Measurements from ENCODE around the gene ZBED1.
"Not testable (repeated sequence)": the region's sequence is repeated elsewhere in the genome, so short reads cannot be mapped to it uniquely, and the experiment has no call there.

DNA sequence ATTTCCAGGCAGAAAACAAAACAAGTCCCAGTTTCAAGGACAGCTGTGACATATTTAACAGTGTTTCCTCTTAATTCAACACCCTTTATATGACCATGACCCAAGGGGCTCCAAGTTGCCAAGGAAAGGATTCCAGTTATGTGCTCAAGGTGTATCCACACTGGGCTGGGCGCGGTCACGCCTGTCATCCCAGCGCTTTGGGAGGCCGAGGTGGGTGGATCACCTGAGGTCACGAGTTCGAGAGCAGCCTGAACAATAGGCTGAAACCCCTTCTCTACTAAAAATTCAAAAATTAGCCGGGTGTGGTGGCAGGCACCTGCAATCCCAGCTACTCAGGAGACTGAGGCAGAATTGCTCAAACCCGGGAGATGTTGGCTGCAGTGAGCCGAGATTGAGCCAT lies 29.6 kb downstream of the ZBED1 start:
- TF ChIP-seq, protein P1, sequence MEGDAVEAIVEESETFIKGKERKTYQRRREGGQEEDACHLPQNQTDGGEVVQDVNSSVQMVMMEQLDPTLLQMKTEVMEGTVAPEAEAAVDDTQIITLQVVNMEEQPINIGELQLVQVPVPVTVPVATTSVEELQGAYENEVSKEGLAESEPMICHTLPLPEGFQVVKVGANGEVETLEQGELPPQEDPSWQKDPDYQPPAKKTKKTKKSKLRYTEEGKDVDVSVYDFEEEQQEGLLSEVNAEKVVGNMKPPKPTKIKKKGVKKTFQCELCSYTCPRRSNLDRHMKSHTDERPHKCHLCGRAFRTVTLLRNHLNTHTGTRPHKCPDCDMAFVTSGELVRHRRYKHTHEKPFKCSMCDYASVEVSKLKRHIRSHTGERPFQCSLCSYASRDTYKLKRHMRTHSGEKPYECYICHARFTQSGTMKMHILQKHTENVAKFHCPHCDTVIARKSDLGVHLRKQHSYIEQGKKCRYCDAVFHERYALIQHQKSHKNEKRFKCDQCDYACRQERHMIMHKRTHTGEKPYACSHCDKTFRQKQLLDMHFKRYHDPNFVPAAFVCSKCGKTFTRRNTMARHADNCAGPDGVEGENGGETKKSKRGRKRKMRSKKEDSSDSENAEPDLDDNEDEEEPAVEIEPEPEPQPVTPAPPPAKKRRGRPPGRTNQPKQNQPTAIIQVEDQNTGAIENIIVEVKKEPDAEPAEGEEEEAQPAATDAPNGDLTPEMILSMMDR (IDR thresholded peaks at IDR 0.05; ENCODE audit: poor library complexity, severe bottlenecking), result not testable (repeated sequence)
- TF ChIP-seq, protein P2, sequence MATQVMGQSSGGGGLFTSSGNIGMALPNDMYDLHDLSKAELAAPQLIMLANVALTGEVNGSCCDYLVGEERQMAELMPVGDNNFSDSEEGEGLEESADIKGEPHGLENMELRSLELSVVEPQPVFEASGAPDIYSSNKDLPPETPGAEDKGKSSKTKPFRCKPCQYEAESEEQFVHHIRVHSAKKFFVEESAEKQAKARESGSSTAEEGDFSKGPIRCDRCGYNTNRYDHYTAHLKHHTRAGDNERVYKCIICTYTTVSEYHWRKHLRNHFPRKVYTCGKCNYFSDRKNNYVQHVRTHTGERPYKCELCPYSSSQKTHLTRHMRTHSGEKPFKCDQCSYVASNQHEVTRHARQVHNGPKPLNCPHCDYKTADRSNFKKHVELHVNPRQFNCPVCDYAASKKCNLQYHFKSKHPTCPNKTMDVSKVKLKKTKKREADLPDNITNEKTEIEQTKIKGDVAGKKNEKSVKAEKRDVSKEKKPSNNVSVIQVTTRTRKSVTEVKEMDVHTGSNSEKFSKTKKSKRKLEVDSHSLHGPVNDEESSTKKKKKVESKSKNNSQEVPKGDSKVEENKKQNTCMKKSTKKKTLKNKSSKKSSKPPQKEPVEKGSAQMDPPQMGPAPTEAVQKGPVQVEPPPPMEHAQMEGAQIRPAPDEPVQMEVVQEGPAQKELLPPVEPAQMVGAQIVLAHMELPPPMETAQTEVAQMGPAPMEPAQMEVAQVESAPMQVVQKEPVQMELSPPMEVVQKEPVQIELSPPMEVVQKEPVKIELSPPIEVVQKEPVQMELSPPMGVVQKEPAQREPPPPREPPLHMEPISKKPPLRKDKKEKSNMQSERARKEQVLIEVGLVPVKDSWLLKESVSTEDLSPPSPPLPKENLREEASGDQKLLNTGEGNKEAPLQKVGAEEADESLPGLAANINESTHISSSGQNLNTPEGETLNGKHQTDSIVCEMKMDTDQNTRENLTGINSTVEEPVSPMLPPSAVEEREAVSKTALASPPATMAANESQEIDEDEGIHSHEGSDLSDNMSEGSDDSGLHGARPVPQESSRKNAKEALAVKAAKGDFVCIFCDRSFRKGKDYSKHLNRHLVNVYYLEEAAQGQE (IDR thresholded peaks at IDR 0.05; ENCODE audit: borderline replicate concordance), result not testable (repeated sequence)
- TF ChIP-seq EP300 (conservative IDR thresholded peaks at IDR 0.05; ENCODE audit: poor library complexity, severe bottlenecking); EZH2 (IDR thresholded peaks at IDR 0.05; ENCODE audit: borderline replicate concordance, insufficient read depth, low read length, poor library complexity, severe bottlenecking); POLR2AphosphoS5 (IDR thresholded peaks at IDR 0.05); RAD21 (conservative IDR thresholded peaks at IDR 0.05); TAF1 (IDR thresholded peaks at IDR 0.05; ENCODE audit: low read depth); MXI1 (conservative IDR thresholded peaks at IDR 0.05; ENCODE audit: poor library complexity, severe bottlenecking): not testable (repeated sequence)

All from neural cell (in vitro differentiated cells).